ENCODE results near the gene BRMS1.
A peak's percentile ranks its signal among the peaks of the same experiment; 100 is the strongest.
"Not testable (repeated sequence)": the region's sequence is repeated elsewhere in the genome, so short reads cannot be mapped to it uniquely, and the experiment has no call there.

Gene BRMS1

DNA sequence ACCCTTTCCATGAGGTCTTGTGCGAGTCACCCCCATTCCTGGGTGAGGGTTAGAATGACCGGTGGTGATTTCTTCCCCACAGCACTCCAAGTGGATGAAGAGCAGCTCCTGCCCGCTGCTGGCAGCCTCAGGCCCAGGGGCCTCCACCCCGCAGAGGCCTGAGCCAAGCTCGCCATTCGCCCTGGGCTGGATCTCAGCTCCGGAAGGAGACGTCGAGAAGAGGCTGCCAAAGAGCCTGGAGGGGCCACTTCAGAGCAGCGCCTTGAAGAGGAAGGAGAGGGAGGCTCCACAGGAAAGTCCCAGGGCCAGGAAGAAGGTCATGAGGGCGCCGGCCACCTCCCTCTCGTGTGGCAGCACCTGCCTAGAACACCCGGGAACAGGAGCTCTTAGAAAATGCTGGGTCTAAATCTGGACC lies 18.3 kb upstream of the BRMS1 start:
- DNase-seq = no peak

DNA sequence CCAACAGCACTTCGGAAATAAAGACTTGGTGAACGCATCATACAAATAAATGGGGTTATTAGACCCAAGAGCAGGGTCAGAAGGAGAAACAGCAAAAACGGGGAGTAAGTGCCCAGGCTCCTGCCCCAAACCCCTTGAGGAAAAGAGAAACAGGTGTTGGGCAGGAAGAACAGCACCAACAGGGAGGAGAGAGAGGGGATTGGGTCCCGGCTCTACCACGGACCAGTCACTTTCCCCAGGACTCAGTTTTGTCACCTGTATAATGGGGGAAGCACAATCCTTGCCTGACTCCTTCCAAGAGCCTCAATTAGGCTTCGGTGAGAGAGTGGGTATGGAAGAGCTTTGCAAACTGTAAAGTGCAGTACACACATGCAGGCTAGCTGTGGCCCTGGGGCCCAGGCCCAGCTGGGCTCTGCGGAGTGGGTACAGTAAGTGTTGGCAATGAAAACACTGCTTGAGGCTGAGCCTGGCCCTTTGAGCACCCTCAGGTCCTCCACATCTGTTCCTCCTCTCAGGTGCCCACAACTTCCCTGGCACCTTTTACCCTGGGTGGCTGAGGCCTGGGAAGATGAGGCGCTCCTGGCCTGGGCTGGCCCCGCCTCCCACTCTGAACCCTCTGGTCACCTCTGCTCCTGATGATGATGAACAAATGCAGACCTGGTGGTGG lies 17.7 kb upstream of the BRMS1 start:
- DNase-seq = no peak

DNA sequence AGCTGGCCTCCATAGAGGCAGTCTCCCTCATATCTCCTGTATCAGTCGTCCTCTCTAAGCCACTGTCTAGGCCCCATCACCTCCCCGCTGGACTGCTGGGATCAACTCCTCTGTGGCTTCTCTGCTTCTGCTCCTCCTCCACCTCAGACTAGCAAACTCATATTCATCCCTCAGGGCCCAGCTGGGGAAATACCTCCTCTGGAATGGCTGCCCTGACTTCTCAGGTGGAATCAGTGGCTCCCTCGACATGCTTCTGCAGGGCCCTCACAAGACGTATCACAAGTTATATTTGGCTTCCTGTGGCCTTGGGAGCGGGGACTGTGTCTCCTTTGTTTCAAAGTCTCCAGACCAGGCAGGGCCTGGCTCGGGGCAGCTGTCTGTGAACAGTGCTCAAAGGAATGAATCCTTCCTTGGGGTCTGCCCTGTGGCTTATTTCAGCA lies 16.6 kb upstream of the BRMS1 start:
- no peak for DNase-seq

DNA sequence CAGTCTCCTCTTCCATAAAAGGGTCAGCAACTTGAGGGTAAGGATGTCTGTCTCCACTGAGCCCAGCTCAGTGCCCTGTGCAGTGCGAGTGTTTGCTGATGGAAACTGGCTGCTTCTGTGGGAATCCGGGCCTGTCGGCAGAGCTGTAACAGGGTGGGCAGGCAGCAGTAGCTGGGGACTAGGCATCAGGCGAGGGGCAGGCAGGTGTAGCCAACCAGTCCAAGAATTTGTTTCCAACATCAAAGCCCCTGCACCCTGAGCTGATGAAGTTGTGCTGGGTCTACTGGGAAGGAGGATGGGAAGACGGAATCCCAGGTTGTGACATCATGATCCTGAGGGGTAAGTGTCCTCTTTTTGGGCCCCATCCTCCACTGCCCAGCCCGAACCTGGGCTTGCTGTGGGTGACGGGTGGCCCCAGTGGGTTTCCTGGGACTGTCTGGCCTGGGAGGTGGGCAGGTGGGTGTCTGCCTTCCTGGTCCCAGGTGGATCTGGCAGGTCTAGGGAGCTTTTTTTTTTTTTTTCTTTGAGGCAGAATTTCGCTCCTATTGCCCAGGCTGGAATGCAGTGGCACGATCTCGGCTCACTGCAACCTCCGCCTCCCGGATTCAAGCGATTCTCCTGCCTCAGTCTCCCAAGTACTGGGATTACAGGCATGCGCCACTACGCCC lies 15.6 kb upstream of the BRMS1 start:
- DNase-seq = no peak

- no peak for DNase-seq
Measured at GRCh38 chr11:66359662-66360087, 14.8 kb upstream of the BRMS1 start.

- DNase-seq = not testable (repeated sequence)
Measured at GRCh38 chr11:66350560-66351235, 5.8 kb upstream of the BRMS1 start.

- no peak for DNase-seq
Measured at GRCh38 chr11:66349084-66349386, 4.1 kb upstream of the BRMS1 start.

DNA sequence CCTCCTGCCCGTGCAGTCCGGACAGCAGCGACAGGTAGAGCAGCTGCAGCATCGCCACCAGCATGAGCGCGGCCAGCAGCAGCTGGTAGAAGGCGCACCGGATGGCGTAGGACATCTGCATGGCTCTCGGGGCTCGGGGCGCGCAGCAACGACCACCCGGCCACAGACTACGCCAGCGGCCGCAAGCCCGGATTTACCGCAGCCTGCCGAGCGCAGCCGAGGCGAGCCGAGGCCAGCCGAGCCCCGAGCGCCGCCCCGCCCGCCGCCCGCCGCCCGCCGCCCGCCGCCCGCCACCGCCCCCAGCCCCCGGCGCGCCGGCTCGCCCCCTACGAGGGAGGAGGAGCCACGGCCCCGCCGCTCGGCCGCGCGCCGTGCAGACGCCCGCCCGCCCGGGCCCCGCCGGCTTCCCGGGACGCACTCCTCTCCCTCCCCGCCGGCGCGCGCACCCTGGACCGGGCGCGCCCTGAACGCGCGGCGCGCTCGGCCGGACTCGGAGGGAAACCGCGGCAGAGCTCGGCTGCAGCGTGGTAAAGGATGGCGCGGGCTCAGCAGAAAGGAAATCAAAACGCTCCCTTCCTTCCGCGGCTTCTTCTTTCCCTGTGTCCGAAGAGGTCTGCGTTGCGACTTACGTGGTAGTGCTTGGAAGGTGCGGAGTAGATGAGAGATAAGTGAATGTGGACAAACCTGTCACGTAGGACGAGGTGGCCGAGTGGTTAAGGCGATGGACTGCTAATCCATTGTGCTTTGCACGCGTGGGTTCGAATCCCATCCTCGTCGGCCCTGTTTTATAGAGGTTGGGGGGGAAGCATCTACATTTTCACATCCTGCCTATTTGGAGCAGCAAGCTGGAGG lies 2.7 kb upstream of the BRMS1 start, which contains the start of gene B4GAT1:
B4GAT1 (minus strand) TSS at position 205 of the 852 bp plus-strand sequence; CDS start at position 121, 84 bp downstream.
- DNase-seq = peak; percentile 77

GRCh38 chr11:66346476-66347424 lies 1.8 kb upstream of the BRMS1 start:
- no peak for DNase-seq

DNA sequence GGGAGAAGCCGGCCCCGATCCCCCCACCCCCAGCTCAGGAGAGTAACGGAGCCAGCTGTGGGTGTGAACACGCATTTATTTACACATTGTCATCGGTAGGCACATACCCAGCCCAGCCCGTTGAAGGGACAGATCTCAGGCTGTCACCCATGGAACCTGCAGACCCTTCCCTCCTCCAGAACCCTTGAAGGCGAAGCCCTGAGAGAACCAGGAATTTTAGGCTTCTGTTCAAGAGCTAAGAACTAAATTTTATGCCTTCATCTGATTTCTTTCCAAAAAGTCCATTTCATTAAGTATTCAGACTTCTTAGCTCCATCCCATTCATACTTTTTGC lies 379 bp upstream of the BRMS1 start:
- no peak for DNase-seq

- DNase-seq = no peak
Measured at GRCh38 chr11:66343176-66343575, 1.7 kb downstream of the BRMS1 start.

DNA sequence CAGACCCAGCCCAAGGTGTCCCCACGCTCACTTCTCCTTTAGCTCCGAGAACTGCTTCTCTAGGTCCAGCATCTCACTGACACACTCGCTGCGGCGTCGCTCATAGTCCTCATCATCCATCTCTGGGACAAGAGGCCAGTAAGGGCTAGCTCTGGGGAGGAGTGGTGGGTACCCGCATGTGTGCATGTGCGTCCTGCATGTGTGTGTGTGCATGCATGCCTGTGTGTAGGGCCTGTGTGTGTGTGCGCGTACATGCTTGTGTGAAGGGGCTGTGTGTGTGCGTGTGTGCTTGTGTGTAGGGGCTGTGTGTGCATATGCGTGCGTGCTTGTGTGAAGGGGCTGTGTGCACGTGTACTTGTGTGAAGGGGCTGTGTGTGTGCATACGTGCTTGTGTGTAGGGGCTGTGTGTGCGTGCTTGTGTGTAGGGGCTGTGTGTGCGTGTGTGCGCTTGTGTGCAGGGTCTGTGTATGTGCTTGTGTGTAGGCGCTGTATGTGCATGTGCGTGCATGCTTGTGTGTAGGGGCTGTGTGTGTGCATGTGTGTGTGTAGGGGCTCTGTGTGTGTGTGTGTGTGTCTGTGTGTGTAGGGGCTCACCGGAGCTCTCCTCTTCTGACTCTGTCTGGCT lies 3.3 kb downstream of the BRMS1 start:
- no peak for DNase-seq

DNA sequence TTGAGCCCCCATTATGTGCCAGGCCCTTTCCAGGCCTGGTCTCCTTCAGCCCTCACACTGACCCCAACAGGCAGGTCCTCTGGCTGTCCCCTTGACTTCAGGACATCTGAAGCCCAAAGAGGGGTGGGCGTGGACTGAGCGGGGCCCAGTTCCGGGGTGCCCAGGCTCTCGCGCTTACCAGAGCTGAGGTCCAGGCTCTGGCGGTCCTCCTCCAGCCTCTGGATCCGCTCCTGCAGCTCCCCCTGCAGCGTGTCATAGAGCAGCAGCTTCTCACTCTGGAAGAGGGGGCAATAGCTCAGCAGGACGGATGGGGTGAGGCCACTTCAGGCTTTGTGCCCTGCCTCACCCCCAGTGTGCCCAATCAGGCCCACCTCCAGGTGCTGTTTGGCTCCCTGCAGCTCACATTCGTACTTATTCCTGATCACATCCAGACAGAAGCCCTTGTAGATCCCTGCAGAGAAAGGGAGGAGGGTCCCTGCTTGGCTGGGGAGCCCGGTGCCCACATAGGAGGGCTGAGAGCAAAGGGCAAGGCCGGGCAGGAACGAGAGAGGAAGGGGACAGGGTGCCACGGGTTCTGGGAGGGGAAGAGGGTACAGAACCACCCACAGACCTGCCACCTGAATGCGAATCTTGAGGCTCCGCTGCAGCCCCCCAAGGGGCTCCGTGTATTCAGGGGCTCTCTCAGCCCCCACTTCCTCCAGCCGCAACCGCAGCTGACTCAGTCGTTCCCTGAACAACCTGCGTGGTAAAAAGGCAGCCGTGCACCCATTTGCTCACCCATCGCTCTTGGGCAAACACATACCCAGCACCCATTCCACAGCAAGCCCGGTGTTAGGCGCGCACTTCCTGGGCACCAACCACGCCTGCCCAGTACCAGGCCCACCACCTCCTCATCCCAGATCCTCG lies 4.1 kb downstream of the BRMS1 start:
- no peak for DNase-seq

GRCh38 chr11:66339686-66340483 lies 5.0 kb downstream of the BRMS1 start:
- DNase-seq = no peak

GRCh38 chr11:66339162-66339675 lies 5.7 kb downstream of the BRMS1 start:
- no peak for DNase-seq

DNA sequence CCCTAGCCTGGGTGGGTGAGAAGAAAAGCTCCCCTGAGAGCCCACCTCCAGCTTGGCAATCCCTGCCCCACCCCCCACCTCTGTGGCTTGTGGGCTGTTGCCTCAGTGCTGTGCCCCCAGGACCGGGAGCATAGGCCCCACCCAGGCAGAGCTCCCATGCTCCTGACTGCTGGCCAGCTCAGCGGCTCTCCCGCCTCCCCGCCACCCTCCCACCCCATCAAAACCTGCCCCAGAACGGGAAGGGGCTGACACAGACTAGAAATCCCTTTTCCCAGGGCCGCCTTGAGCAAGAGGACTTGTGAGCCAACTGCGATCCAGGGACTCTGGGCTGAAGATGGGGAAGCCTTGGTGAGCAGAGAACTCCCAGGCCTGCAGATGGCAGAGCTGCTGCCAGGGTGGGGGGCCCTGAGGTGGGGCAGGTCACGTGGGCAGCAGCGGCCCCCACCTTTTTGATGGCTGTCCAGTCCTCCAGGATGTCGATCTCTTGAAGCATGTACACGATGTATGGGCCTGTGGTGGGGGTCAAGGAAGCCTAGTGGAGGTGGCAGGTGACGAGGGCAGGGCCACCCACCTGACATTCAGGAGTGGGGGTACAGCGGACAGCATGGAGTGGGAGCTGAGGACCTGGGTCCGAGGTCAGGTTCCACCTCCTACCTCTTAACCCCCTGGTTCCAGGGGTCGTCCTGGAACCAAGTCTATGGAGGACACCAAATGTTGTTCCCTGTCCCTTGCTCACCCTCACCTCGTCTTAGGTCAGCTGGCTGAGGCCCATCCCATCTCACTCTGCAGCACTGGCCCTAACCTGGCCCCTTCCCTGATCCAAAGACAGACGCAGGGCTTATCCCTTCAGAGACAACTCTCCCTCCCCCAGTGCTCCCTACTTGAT lies 6.4 kb downstream of the BRMS1 start:
- DNase-seq = no peak

GRCh38 chr11:66337103-66337899 lies 7.6 kb downstream of the BRMS1 start:
- DNase-seq = no peak

All from stimulated activated CD4-positive, alpha-beta T cell treated with anti-CD3 and anti-CD28 coated beads, Interleukin-12 subunit alpha, Interleukin-12 subunit beta, amount 100 ng/mL, for 4 hours (primary cell).